Thyroid gland (tissue), 4 donors: Measurements from ENCODE around the gene GOLT1B.

Experiments
- CTCF ChIP-seq, 6 experiments: fragments of 200-600 bp in 3 of 6; fragments of 450-650 bp in 3 of 6; sonication (generic) in 3 of 6; IDR thresholded peaks; one replicate each; pipeline ENCODE4 v1.5.1; 2016 to 2019; ENCODE audit warnings: antibody characterized with exemption in 6 of 6, mild to moderate bottlenecking in 2 of 6, inconsistent platforms in 1 of 6, moderate library complexity in 1 of 6
- POLR2A ChIP-seq, 2 donors: fragments of 450-650 bp; IDR thresholded peaks; one replicate each; pipeline ENCODE4 v1.6.1; 2017; ENCODE audit warnings: antibody characterized with exemption in 2 of 2, mild to moderate bottlenecking in 2 of 2, moderate library complexity in 1 of 2

DNA sequence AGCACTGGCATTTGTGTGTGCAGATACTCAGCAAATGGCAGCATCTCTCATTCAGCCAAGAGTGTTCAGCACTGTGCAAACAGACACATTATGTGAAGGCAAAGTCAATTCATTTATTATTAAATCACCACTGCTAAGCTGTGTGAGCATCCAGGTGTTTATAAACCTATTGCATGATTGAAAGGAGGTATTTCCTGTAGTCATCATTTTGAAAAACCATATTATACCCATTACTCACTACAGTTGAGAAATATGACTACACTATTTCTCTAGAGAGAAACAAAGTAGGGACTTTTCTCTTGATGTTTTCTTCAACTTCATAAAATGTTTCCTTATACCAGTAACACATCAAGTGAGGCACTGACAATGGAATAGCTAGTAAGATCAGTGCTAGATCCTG lies 38.2 kb downstream of the GOLT1B start:
- TF ChIP-seq CTCF (IDR thresholded peaks at IDR 0.05) (no peak), POLR2A (IDR thresholded peaks at IDR 0.05) (no peak)
